HEK293 (cell line): ENCODE measurements around the gene KCNAB1.

ENCODE experiments used
- CTCF ChIA-PET: fragments of 350-600 bp; formaldehyde crosslinking; extraction: SDS; loops from one replicate; lab custom pipeline; 2021; ENCODE audit warnings: antibody characterized with exemption; lab: Yijun Ruan, JAX
- POLR2A ChIA-PET: fragments of 300-600 bp; formaldehyde crosslinking; extraction: SDS; loops from one replicate; lab custom pipeline; 2020; ENCODE audit warnings: antibody characterized with exemption, inconsistent platforms; lab: Yijun Ruan, JAX
- H3K27ac ChIP-seq: fragments of 200-500 bp; sonication (Bioruptor generic); 2 replicates; pipeline ENCODE4 v1.5.1; 2014; ENCODE audit warnings: low read depth, low read length, control low read depth, inconsistent platforms; ENCODE audit errors: extremely low read depth
- H3K36me3 ChIP-seq, 2 experiments: fragments of 200-500 bp in 1 of 2; sonication (Bioruptor generic) in 1 of 2; 1 replicate in 1 of 2; 2 replicates in 1 of 2; pipeline ENCODE4 v1.5.1; 2014 to 2017; ENCODE audit warnings: inconsistent platforms in 2 of 2, low read length in 2 of 2; ENCODE audit not compliant: control insufficient read depth in 2 of 2, insufficient read depth in 1 of 2
- H3K4me1 ChIP-seq: fragments of 200-500 bp; sonication (Bioruptor generic); 2 replicates; pipeline ENCODE4 v1.5.1; 2014; ENCODE audit warnings: mild to moderate bottlenecking, low read length, inconsistent platforms; ENCODE audit not compliant: control insufficient read depth, insufficient read depth
- H3K4me3 ChIP-seq: 2 replicates; pipeline ENCODE4 v1.5.1; 2011; ENCODE audit warnings: low read depth, mild to moderate bottlenecking, control low read depth, low read length, moderate library complexity
- H3K9me3 ChIP-seq: fragments of 200-500 bp; sonication (Bioruptor generic); 2 replicates; pipeline ENCODE4 v1.5.1; 2014; ENCODE audit warnings: low read depth, low read length, inconsistent platforms; ENCODE audit not compliant: control insufficient read depth, insufficient read depth
- BCL11A ChIP-seq: fragments of 450-650 bp; formaldehyde crosslinking; IDR thresholded peaks from 2 replicates; pipeline ENCODE4 v1.5.1; 2016; ENCODE audit warnings: low read depth, missing biosample characterization, missing genetic modification characterization
- GLIS2 ChIP-seq: fragments of 450-650 bp; formaldehyde crosslinking; IDR thresholded peaks from 2 replicates; pipeline ENCODE4 v1.5.1; 2016; ENCODE audit warnings: missing biosample characterization, missing genetic modification characterization
- HOXD13 ChIP-seq: sonication (generic); formaldehyde crosslinking; IDR thresholded peaks from 2 replicates; pipeline ENCODE4 v1.8.0; 2022; ENCODE audit warnings: missing genetic modification reagents, borderline replicate concordance
- MYNN ChIP-seq: fragments of 450-650 bp; formaldehyde crosslinking; IDR thresholded peaks from 2 replicates; pipeline ENCODE4 v1.5.1; 2016; ENCODE audit warnings: missing biosample characterization, missing genetic modification characterization, borderline replicate concordance
- TRIM28 ChIP-seq: IDR thresholded peaks from 2 replicates; pipeline ENCODE4 v1.6.1; 2011; ENCODE audit warnings: low read length, control low read depth, borderline replicate concordance
- ZBTB20 ChIP-seq: fragments of 450-650 bp; formaldehyde crosslinking; IDR thresholded peaks from 2 replicates; pipeline ENCODE4 v1.5.1; 2016; ENCODE audit warnings: missing biosample characterization, missing genetic modification characterization
- ZNF2 ChIP-seq: fragments of 450-650 bp; formaldehyde crosslinking; IDR thresholded peaks from 2 replicates; pipeline ENCODE4 v1.5.1; 2016; ENCODE audit warnings: missing biosample characterization, missing genetic modification characterization
- ZNF239 ChIP-seq: fragments of 450-650 bp; formaldehyde crosslinking; IDR thresholded peaks from 2 replicates; pipeline ENCODE4 v1.5.1; 2016; ENCODE audit warnings: missing biosample characterization, missing genetic modification characterization
- ZNF292 ChIP-seq: fragments of 450-650 bp; formaldehyde crosslinking; IDR thresholded peaks from 2 replicates; pipeline ENCODE4 v1.5.1; 2016; ENCODE audit warnings: low read depth, missing biosample characterization, missing genetic modification characterization, borderline replicate concordance
- ZNF514 ChIP-seq: fragments of 450-650 bp; formaldehyde crosslinking; IDR thresholded peaks from 2 replicates; pipeline ENCODE4 v1.5.1; 2016; ENCODE audit warnings: missing biosample characterization, missing genetic modification characterization
- ZNF610 ChIP-seq: fragments of 450-650 bp; formaldehyde crosslinking; IDR thresholded peaks from 2 replicates; pipeline ENCODE4 v1.5.1; 2016; ENCODE audit warnings: missing biosample characterization, missing genetic modification characterization, borderline replicate concordance
- ZNF701 ChIP-seq: fragments of 450-650 bp; formaldehyde crosslinking; IDR thresholded peaks from 2 replicates; pipeline ENCODE4 v1.5.1; 2016; ENCODE audit warnings: missing biosample characterization, missing genetic modification characterization
- TF ChIP-seq, protein P1 (sequence below): fragments of 450-650 bp; formaldehyde crosslinking; IDR thresholded peaks from 2 replicates; pipeline ENCODE4 v1.5.1; 2016; ENCODE audit warnings: missing biosample characterization, missing genetic modification characterization
- TF ChIP-seq, protein P2 (sequence below): fragments of 450-650 bp; formaldehyde crosslinking; IDR thresholded peaks from 2 replicates; pipeline ENCODE4 v1.5.1; 2016; ENCODE audit warnings: missing biosample characterization, missing genetic modification characterization, borderline replicate concordance
- TF ChIP-seq, protein P3 (sequence below): fragments of 450-650 bp; IDR thresholded peaks from 2 replicates; pipeline ENCODE4 v1.5.1; 2018; ENCODE audit warnings: missing biosample characterization, missing genetic modification characterization
- TF ChIP-seq, protein P4 (sequence below): fragments of 450-650 bp; formaldehyde crosslinking; IDR thresholded peaks from 2 replicates; pipeline ENCODE4 v1.5.1; 2017; ENCODE audit warnings: missing biosample characterization, missing genetic modification characterization
- TF ChIP-seq, protein P5 (sequence below): sonication (generic); formaldehyde crosslinking; IDR thresholded peaks from 2 replicates; pipeline ENCODE4 v1.8.1; 2022; ENCODE audit warnings: mild to moderate bottlenecking, moderate library complexity, missing genetic modification reagents
- TF ChIP-seq, protein P6 (sequence below): fragments of 450-650 bp; formaldehyde crosslinking; optimal IDR thresholded peaks from 2 replicates; pipeline ENCODE3; 2016; ENCODE audit warnings: missing biosample characterization, mild to moderate bottlenecking, missing genetic modification characterization

The KCNAB1 gene

DNA sequence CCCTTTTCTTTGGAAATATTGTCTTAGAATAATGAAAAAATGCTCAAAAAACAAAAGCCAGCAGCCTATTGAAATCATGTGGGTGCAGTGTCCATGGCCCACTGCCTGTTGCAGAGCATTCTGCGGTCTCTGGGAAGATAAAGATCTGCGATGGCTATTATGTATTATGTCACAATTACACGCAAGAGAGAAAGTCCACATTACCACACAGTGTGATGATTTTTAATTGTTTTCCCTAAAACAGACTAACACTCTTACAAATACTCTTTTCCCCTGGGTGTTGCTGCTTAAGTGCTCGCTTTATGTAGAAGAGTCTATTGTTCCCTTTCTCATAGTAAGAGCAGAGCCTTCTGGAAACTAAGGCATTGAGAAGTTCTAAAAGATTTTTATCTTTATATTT is 402.3 kb downstream of the KCNAB1 start:
- ChIA-PET POLR2A (no interaction called here), CTCF (no interaction called here)
- TF ChIP-seq, protein P1, sequence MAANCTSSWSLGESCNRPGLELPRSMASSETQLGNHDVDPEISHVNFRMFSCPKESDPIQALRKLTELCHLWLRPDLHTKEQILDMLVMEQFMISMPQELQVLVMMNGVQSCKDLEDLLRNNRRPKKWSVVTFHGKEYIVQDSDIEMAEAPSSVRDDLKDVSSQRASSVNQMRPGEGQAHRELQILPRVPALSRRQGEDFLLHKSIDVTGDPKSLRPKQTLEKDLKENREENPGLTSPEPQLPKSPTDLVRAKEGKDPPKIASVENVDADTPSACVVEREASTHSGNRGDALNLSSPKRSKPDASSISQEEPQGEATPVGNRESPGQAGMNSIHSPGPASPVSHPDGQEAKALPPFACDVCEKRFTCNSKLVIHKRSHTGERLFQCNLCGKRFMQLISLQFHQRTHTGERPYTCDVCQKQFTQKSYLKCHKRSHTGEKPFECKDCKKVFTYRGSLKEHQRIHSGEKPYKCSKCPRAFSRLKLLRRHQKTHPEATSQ (tag by site-specific recombination): no peak
- TF ChIP-seq ZNF239 (tag by site-specific recombination): no peak
- TF ChIP-seq ZNF610 (tag by site-specific recombination): no peak
- TF ChIP-seq ZNF514: no peak
- TF ChIP-seq ZNF292: no peak
- TF ChIP-seq, protein P2, sequence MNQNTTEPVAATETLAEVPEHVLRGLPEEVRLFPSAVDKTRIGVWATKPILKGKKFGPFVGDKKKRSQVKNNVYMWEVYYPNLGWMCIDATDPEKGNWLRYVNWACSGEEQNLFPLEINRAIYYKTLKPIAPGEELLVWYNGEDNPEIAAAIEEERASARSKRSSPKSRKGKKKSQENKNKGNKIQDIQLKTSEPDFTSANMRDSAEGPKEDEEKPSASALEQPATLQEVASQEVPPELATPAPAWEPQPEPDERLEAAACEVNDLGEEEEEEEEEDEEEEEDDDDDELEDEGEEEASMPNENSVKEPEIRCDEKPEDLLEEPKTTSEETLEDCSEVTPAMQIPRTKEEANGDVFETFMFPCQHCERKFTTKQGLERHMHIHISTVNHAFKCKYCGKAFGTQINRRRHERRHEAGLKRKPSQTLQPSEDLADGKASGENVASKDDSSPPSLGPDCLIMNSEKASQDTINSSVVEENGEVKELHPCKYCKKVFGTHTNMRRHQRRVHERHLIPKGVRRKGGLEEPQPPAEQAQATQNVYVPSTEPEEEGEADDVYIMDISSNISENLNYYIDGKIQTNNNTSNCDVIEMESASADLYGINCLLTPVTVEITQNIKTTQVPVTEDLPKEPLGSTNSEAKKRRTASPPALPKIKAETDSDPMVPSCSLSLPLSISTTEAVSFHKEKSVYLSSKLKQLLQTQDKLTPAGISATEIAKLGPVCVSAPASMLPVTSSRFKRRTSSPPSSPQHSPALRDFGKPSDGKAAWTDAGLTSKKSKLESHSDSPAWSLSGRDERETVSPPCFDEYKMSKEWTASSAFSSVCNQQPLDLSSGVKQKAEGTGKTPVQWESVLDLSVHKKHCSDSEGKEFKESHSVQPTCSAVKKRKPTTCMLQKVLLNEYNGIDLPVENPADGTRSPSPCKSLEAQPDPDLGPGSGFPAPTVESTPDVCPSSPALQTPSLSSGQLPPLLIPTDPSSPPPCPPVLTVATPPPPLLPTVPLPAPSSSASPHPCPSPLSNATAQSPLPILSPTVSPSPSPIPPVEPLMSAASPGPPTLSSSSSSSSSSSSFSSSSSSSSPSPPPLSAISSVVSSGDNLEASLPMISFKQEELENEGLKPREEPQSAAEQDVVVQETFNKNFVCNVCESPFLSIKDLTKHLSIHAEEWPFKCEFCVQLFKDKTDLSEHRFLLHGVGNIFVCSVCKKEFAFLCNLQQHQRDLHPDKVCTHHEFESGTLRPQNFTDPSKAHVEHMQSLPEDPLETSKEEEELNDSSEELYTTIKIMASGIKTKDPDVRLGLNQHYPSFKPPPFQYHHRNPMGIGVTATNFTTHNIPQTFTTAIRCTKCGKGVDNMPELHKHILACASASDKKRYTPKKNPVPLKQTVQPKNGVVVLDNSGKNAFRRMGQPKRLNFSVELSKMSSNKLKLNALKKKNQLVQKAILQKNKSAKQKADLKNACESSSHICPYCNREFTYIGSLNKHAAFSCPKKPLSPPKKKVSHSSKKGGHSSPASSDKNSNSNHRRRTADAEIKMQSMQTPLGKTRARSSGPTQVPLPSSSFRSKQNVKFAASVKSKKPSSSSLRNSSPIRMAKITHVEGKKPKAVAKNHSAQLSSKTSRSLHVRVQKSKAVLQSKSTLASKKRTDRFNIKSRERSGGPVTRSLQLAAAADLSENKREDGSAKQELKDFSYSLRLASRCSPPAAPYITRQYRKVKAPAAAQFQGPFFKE (tag by site-specific recombination): no peak
- TF ChIP-seq ZNF2 (tag by site-specific recombination): no peak
- no peak for TF ChIP-seq BCL11A
- TF ChIP-seq HOXD13 (CRISPR knock-in tag): no peak
- Histone ChIP-seq H3K27ac (no peak overlapping the region), H3K36me3 (no peaks in the 10 kb centered on the region), H3K9me3 (no peaks in the 10 kb centered on the region), H3K4me1 (no peaks in the 10 kb centered on the region), H3K4me3 (no peak overlapping the region)

DNA sequence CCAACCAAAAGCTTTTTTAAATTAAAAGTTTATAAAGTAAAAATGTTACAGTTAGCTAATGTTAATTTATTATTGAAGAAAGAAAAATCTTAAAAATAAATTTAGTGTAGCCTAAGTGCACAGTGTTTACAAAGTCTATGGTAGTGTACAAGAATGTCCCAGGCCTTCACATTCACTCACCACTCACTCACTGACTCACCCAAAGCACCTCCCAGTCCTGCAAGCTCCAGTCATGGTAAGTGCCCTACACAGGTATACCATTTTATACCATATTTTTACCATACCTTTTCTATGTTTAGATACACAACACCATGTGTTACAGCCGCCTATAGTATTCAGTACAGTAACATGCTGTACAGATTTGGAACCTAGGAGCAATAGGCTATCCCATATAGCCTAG is 405.4 kb downstream of the KCNAB1 start:
- no peaks in the 10 kb centered on the region for H3K9me3 ChIP-seq
- POLR2A ChIA-PET: no interaction called here
- no peak overlapping the region for H3K27ac ChIP-seq
- no peaks in the 10 kb centered on the region for H3K4me1 ChIP-seq
- H3K36me3 ChIP-seq: no peaks in the 10 kb centered on the region
- CTCF ChIA-PET: interaction anchor here (0.6 to 1.4 kb wide), 2 partner anchors 19 to 351 kb away, joined by 3 to 8 read pairs; no protein-coding TSS in a partner anchor
- TF ChIP-seq GLIS2 (tag by site-specific recombination): no peak
- TF ChIP-seq, protein P3, sequence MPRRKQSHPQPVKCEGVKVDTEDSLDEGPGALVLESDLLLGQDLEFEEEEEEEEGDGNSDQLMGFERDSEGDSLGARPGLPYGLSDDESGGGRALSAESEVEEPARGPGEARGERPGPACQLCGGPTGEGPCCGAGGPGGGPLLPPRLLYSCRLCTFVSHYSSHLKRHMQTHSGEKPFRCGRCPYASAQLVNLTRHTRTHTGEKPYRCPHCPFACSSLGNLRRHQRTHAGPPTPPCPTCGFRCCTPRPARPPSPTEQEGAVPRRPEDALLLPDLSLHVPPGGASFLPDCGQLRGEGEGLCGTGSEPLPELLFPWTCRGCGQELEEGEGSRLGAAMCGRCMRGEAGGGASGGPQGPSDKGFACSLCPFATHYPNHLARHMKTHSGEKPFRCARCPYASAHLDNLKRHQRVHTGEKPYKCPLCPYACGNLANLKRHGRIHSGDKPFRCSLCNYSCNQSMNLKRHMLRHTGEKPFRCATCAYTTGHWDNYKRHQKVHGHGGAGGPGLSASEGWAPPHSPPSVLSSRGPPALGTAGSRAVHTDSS (tag by site-specific recombination): no peak
- TF ChIP-seq TRIM28: no peak
- no peak for TF ChIP-seq MYNN (tag by site-specific recombination)
- H3K4me3 ChIP-seq: no peak overlapping the region

DNA sequence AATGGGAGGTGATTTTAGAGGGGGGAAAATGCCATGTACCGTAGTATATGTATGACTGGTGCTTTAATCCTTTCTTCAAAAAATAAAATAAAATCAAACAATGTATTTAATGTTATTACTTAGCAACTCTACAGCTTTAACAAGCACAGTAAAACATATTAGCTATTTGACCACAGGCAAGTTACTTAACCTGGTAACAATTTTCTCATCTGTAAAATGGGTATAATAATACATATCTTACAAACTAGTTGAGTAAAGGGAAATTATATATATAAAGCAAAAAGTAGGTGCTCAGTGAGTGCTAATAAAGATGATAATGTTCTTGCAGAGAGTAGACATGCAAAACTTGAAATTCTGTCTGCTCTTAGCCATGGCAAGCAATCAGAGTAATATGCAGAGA is 406.7 kb downstream of the KCNAB1 start:
- no peak overlapping the region for H3K4me3 ChIP-seq
- CTCF ChIA-PET: interaction anchor here (0.6 kb wide), 1 partner anchor 16 kb away, joined by 3 read pairs; no protein-coding TSS in a partner anchor
- no peaks in the 10 kb centered on the region for H3K9me3 ChIP-seq
- POLR2A ChIA-PET: no interaction called here
- H3K36me3 ChIP-seq: no peaks in the 10 kb centered on the region
- no peaks in the 10 kb centered on the region for H3K4me1 ChIP-seq
- no peak overlapping the region for H3K27ac ChIP-seq
- no peak for TF ChIP-seq ZNF701
- TF ChIP-seq, protein P4, sequence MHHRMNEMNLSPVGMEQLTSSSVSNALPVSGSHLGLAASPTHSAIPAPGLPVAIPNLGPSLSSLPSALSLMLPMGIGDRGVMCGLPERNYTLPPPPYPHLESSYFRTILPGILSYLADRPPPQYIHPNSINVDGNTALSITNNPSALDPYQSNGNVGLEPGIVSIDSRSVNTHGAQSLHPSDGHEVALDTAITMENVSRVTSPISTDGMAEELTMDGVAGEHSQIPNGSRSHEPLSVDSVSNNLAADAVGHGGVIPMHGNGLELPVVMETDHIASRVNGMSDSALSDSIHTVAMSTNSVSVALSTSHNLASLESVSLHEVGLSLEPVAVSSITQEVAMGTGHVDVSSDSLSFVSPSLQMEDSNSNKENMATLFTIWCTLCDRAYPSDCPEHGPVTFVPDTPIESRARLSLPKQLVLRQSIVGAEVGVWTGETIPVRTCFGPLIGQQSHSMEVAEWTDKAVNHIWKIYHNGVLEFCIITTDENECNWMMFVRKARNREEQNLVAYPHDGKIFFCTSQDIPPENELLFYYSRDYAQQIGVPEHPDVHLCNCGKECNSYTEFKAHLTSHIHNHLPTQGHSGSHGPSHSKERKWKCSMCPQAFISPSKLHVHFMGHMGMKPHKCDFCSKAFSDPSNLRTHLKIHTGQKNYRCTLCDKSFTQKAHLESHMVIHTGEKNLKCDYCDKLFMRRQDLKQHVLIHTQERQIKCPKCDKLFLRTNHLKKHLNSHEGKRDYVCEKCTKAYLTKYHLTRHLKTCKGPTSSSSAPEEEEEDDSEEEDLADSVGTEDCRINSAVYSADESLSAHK (tag by site-specific recombination): no peak
- TF ChIP-seq ZNF610 (tag by site-specific recombination): no peak
- TF ChIP-seq, protein P5, sequence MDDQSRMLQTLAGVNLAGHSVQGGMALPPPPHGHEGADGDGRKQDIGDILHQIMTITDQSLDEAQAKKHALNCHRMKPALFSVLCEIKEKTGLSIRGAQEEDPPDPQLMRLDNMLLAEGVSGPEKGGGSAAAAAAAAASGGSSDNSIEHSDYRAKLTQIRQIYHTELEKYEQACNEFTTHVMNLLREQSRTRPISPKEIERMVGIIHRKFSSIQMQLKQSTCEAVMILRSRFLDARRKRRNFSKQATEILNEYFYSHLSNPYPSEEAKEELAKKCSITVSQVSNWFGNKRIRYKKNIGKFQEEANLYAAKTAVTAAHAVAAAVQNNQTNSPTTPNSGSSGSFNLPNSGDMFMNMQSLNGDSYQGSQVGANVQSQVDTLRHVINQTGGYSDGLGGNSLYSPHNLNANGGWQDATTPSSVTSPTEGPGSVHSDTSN (CRISPR knock-in tag): no peak
- no peak for TF ChIP-seq ZBTB20 (tag by site-specific recombination)
- TF ChIP-seq, protein P6, sequence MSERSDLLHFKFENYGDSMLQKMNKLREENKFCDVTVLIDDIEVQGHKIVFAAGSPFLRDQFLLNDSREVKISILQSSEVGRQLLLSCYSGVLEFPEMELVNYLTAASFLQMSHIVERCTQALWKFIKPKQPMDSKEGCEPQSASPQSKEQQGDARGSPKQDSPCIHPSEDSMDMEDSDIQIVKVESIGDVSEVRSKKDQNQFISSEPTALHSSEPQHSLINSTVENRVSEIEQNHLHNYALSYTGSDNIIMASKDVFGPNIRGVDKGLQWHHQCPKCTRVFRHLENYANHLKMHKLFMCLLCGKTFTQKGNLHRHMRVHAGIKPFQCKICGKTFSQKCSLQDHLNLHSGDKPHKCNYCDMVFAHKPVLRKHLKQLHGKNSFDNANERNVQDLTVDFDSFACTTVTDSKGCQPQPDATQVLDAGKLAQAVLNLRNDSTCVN (tag by site-specific recombination): no peak
